BJ (cell line): ENCODE measurements around the gene GALNT11. TPM values are rescaled to one million over a fixed set of nuclear protein-coding genes. Genes with fewer than 3 reads are reported as not detected.

Experiments used
- CTCF ChIA-PET: fragments of 350-600 bp; formaldehyde crosslinking; extraction: SDS; loops from one replicate; lab custom pipeline; 2021; ENCODE audit warnings: antibody characterized with exemption, inconsistent platforms; lab: Yijun Ruan, JAX
- POLR2A ChIA-PET: fragments of 300-600 bp; sonication (Branson Sonifier 250); formaldehyde crosslinking; extraction: SDS; loops from one replicate; lab custom pipeline; 2021; ENCODE audit warnings: antibody characterized with exemption; lab: Charles Lee
- DNase-seq: peaks from one replicate; pipeline ENCODE4 v3.0.0-alpha.2; 2011; ENCODE audit warnings: low read depth
- H3K27me3 ChIP-seq: 2 replicates; pipeline ENCODE4 v1.6.0; 2011; ENCODE audit warnings: low read length; ENCODE audit not compliant: control insufficient read depth, insufficient read depth
- H3K36me3 ChIP-seq: 2 replicates; pipeline ENCODE4 v1.5.1; 2011; ENCODE audit warnings: low read length; ENCODE audit not compliant: control insufficient read depth, insufficient read depth
- H3K4me3 ChIP-seq: 2 replicates; pipeline ENCODE4 v1.5.1; 2011; ENCODE audit warnings: low read depth, mild to moderate bottlenecking, control low read depth, low read length
- polyA plus RNA-seq: library from polyadenylated mRNA; depleted of rRNA; stranded (reverse); fragments of >200 nt; gene quantifications from 2 replicates; pipeline ENCODE4 v1.2.3, GENCODE V29; 2011
- TF ChIP-seq, protein P1 (sequence below): IDR thresholded peaks from 2 replicates; pipeline ENCODE4 v1.5.1; 2011; ENCODE audit warnings: low read depth, mild to moderate bottlenecking, control low read depth, inconsistent platforms, low read length, moderate library complexity; ENCODE audit not compliant: insufficient read depth

GALNT11 gene
- polyA plus RNA-seq, 1 experiment = 18.7 TPM

DNA sequence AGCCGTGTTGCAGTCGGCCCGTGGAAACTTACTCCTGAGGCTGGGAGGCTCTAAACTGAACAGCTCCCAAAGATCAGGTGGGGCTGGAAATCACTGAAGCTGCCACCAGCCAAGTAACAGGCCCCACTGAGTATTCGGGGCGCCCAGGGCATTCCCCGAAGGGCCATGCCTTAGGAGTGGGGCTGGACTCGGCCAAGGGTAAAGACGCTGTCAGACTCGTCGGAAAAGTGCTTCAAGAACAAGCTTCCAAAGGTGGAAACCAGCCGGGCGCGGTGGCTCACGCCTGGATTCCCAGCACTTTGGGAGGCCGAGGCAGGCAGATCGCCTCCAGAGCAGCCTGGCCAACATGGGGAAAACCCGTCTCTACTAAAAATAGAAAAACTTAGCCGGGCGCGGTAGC is 102.8 kb downstream of the GALNT11 start:
- ChIA-PET POLR2A (no interaction called here), CTCF (interaction anchor here (0.8 to 0.9 kb wide), 3 partner anchors 8 to 258 kb away, joined by 3 read pairs; no protein-coding TSS in a partner anchor)
- DNase-seq = no peak
- Histone ChIP-seq H3K36me3 (peaks cover 20% of the 10 kb centered on the region), H3K4me3 (no peak overlapping the region), H3K27me3 (no peaks in the 10 kb centered on the region)
- TF ChIP-seq, protein P1, sequence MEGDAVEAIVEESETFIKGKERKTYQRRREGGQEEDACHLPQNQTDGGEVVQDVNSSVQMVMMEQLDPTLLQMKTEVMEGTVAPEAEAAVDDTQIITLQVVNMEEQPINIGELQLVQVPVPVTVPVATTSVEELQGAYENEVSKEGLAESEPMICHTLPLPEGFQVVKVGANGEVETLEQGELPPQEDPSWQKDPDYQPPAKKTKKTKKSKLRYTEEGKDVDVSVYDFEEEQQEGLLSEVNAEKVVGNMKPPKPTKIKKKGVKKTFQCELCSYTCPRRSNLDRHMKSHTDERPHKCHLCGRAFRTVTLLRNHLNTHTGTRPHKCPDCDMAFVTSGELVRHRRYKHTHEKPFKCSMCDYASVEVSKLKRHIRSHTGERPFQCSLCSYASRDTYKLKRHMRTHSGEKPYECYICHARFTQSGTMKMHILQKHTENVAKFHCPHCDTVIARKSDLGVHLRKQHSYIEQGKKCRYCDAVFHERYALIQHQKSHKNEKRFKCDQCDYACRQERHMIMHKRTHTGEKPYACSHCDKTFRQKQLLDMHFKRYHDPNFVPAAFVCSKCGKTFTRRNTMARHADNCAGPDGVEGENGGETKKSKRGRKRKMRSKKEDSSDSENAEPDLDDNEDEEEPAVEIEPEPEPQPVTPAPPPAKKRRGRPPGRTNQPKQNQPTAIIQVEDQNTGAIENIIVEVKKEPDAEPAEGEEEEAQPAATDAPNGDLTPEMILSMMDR = no peak

DNA sequence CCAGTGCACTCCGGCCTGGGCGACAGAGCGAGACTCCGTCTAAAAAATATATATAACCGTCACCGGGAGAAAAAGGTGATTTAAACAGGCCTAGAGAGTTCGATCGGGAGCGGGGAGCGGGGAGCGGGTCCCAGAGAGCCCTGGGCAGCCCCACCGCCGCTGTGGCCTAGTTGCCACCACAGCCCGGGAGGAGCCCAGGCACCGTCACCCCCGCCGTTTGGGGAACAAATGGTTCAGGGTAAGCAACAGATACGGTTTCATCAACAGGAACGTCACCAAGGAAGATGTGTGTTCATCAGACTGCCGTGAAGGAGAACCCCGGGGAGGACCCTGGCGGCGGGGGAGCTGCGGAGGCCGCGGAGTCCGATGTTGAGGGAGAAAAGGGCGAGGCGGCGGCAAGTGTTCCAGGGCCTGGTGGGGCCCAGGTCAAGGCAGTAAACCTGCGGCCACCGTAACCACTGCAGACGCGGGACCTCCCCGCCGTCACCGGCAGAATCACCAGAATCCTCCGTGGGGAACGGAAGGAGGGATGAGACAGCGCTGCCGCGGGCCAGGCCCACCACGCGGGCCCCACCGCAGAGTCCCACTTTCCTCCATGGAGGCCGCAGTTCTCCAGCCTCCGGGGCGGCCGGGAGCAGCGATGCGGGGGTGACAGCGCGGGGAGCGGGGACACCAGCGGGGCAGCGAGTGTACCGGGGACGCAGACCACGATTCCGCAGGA is 103.4 kb downstream of the GALNT11 start:
- Histone ChIP-seq H3K27me3 (no peaks in the 10 kb centered on the region), H3K36me3 (peaks cover 23% of the 10 kb centered on the region), H3K4me3 (no peak overlapping the region)
- ChIA-PET POLR2A (no interaction called here), CTCF (interaction anchor here (0.9 kb wide), 1 partner anchor 9 kb away, joined by 3 read pairs; no protein-coding TSS in a partner anchor)
- DNase-seq = no peak
- TF ChIP-seq, protein P1 = no peak

DNA sequence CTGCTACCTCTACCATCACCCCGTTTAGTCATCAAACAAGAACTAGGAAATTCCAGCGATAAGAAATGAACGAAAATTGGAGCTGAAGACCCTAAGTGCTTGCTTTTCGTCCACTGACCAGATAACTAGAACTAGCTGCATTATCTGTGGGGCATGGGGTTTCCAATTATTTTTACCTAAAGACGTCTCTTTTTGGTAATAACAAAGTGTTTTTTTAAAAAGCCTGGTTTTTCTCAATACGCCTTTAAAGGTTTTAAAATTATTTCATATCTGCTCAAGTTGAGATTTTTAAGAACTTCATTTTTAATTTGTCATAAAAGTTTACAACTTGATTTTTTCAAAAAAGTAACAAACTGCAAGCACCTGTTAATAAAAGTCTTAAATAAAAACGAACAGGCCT is 104.2 kb downstream of the GALNT11 start:
- Histone ChIP-seq H3K36me3 (peaks cover 22% of the 10 kb centered on the region), H3K27me3 (no peaks in the 10 kb centered on the region), H3K4me3 (no peak overlapping the region)
- no peak for DNase-seq
- TF ChIP-seq, protein P1 = no peak
- ChIA-PET POLR2A (no interaction called here), CTCF (no interaction called here)

DNA sequence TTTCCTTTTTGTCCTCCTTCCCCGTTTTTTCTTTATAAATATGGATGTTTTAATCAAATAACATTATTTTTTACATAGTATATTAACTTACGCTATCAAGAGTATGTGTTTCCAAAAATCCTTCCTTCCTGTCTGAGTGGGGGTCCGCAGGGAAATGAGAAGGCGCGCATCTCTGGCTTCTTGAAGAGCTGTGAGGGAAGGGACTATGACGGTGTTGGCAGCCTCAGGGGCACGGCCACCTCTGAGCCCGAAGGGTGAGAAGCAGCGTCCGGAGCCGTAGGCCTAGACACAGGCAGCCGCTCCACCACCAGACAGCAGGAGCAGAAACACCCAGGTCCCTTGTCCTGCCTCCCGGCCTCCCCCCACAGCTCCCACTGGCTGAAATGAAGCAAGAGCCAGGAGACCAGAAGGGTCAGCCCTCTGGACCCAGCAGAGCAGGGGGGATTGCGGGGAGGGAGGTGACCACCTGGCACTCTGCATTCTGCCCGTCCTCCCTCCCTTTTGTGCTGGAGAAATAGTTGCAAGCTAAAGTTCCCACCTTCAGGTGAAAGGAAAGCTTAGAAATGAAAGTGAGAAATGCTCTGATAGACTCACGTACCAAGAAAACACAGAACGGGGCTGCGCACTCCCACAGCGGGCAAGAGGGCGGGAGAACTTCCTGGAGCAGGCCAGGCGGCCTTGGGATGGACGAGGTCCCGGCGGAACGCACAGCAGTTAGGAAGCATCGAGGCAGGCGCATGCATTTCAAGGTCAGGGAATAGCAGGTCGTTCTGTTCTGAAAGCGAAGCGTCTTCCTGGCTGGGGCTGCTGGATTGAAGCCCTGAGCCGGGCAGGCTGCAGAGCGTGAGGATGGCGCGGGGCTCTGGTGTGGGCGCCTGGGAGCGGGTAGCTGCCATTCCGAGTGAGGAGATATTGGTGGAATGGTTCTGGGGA is 105.5 kb downstream of the GALNT11 start:
- TF ChIP-seq, protein P1 = no peak
- CTCF ChIA-PET = interaction anchor here (1.9 kb wide), 1 partner anchor 14 kb away, joined by 9 read pairs; no protein-coding TSS in a partner anchor
- Histone ChIP-seq H3K36me3 (peaks cover 22% of the 10 kb centered on the region), H3K27me3 (no peaks in the 10 kb centered on the region), H3K4me3 (no peak overlapping the region)
- no peak for DNase-seq
- POLR2A ChIA-PET = interaction anchor here (0.6 kb wide), 1 partner anchor 9 kb away, joined by 4 read pairs; no protein-coding TSS in a partner anchor

DNA sequence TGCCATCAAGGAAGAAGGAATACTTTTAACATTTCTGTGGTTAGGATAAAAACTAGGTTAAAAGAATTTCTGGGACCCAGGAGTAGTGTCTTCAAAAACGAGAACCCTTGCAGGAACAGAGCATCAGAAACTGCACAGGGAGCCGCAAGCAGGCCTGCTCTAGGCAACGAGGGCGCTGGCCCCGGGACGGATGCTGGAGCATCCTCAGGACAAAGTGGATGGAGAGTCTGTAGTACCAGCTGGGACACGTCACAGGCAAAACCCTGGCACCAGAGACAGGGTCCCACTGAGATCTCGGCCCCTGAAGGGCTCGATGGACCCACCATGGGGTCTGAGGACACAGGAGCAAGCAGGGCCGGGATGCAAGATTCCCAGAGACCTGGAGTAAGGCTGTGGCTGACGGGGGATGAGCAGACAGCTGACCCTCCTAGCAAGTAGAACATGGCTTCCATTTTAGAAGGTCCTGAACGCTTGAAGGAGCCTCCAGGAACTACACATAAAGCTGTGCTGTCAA is 106.6 kb downstream of the GALNT11 start:
- no peaks in the 10 kb centered on the region for H3K27me3 ChIP-seq
- H3K36me3 ChIP-seq = peaks cover 24% of the 10 kb centered on the region
- no peak overlapping the region for H3K4me3 ChIP-seq
- TF ChIP-seq, protein P1 = no peak
- no peak for DNase-seq
- ChIA-PET POLR2A (no interaction called here), CTCF (interaction anchor here (1.2 to 1.9 kb wide), 3 partner anchors 9 to 14 kb away, joined by 4 to 9 read pairs (median 5); no protein-coding TSS in a partner anchor)
